NCI-H1436 (cell line): ENCODE data around the gene MGAT5B.
"Not testable (repeated sequence)": the region's sequence is repeated elsewhere in the genome, so short reads cannot be mapped to it uniquely, and the experiment has no call there.

Source experiments
- DNase-seq: peaks from one replicate; lab custom pipeline; 2025; lab: John Stamatoyannopoulos, UW

MGAT5B gene

DNA sequence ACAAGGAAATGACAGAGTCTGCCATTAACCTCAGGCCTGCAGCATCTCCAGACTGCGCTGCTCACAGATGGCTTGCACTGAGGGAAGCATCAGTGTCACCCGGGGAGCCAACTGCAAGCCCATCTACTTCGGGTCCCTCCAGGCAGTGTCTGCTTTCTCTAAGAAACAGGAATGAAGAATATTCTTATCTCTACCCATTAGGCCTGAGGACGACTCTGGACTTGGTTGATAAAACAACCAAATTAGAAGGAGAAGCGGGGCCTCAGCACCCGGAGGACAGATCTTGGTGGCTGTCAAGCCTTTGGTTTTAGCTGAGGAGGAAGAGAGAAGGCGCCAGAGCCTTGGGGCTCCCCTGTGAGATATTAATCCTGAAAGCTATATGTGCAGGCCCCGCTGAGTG, 19.5 kb upstream of the MGAT5B start:
- no peak for DNase-seq

DNA sequence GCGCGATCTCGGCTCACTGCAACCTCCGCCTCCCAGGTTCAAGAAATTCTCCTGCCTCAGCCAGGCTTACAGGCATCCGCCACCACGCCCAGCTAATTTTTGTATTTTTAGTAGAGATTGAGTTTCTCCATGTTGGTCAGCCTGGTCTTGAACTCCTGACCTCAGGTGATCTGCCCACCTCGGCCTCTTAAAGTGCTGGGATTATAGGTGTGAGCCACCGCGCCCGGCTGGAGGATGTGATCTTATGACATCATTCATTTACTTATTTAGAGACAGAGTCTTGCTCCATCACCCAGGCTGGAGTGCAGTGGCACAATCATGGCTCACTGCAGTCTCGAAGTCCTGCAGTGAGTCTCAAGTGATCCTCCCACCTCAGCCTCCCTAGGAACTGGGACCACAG, 19.0 kb upstream of the MGAT5B start:
- DNase-seq: not testable (repeated sequence)

DNA sequence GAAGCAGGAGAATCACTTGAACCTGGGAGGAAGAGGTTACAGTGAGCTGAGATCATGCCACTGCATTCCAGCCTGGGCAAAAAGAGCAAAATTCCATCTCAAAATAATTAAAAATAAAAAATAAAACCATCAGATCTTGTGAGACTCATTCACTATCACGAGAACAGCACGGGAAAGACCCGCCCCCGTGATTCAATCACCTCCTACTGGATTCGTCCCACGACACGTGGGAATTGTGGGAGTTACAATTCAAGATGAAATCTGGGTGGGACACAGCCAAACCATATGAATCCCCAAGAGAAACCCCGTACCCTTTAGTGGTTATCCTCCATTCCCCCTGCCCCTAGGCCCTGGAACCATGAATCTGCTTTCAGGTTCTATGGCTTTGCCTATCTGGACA, 15.4 kb upstream of the MGAT5B start:
- DNase-seq: no peak

DNA sequence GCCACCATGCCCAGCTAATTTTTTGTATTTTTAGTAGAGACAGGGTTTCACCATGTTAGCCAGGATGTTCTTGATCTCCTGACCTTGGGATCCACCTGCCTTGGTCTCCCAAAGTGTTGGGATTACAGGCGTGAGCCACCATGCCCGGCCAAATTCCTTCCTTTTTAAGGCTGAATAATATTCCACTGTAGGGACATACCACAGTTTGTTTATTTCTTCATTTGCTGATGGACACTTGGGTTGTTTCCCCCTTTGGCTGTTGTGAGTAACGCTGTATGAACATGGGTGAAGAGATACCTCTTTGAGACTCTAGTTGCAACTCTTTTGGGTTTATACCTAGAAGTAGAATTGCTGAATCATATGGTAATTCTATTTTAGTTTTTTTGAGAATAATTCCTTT, 13.1 kb upstream of the MGAT5B start:
- no peak for DNase-seq

DNA sequence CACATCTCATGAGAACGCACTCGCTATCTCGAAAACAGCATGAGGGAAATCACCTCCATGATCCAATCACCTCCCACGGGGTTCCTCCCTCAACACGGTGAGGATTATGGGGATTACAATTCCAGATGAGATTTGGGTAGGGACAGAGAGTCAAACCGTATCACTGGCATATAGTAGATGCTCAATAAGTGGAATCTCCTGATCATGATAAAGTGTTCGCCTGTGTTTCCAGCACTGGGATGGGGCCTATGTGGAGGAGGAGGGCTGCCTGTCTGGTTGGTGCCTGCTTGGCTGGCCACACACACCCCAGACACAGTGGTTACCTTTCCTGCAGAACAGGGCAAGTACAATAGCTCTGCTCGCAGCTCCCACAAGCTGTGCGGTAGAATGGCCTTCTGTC, 6.1 kb upstream of the MGAT5B start:
- no peak for DNase-seq

DNA sequence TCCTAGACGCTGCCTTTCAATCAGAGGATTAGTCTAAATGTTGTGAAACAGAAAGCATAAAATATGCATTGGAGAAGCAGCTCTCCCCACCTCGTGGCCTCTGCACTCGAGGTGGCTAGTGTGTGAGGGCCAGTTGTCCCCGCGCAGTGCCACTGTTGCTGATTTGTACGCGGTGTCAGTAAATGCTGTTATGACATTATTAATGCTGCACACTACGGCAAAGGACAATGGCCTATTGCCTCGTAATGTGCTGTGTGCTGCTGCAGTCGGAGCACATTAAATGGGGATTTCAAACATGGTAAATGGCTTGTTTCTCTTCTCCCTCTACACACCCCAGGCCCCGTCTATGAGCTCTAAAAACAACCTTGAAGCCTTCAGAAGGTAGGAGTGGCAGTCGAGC, 5.7 kb upstream of the MGAT5B start:
- no peak for DNase-seq

DNA sequence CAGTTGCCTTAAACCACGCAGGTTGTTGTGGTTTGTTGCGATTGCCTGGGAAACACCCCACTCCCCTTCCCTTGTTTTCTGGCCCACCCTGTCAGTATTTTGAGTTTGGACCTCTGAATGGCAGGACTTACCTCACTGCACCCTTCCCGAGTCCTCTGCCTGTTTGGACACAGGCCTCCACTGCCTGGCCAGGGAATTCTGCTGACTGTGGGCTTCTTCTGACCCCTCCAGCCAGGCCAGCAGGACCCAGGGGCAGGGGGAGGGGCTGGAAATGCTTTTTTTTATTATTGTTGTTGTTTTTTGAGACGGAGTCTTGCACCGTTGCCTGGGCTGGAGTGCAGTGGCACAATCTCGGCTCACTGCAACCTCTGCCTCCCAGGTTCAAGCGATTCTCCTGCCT, 4.2 kb upstream of the MGAT5B start:
- no peak for DNase-seq

DNA sequence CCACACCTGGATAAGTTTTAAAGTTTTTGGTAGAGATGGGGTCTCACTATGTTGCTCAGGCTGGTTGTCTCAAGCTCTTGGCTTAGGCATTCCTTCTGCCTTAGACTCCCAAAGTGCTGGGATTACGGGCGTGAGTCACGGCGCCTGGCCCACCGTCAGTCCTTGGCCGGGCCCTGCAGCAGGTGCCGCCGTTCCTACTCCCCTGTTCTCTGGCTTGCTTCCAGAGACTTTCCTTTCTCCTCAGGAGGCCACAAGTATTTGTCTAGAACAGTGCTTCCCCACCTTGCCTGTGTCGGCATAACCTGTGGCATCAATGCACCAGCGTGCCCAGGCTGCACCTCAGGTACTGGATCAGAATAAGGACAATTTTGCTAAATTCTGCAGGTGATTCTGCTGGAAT, 3.0 kb upstream of the MGAT5B start:
- DNase-seq: no peak

DNA sequence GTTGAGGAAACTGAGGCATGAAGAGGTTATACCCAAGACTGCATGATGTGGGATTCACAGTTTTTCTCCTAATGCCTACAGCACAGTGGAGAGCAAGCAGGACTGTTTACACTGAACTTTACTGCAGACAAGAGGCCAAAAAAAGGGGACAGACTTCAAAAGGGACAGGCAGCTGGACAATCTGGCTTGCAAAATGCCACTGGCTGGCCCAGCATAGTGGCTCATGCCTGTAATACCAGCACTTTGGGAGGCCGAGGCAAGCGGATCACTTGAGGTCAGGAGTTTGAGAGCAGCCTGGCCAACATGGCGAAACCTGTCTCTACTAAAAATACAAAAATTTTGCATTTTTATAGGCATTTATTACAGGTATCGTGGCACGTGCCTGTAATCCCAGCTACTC, 2.0 kb upstream of the MGAT5B start:
- DNase-seq: no peak

DNA sequence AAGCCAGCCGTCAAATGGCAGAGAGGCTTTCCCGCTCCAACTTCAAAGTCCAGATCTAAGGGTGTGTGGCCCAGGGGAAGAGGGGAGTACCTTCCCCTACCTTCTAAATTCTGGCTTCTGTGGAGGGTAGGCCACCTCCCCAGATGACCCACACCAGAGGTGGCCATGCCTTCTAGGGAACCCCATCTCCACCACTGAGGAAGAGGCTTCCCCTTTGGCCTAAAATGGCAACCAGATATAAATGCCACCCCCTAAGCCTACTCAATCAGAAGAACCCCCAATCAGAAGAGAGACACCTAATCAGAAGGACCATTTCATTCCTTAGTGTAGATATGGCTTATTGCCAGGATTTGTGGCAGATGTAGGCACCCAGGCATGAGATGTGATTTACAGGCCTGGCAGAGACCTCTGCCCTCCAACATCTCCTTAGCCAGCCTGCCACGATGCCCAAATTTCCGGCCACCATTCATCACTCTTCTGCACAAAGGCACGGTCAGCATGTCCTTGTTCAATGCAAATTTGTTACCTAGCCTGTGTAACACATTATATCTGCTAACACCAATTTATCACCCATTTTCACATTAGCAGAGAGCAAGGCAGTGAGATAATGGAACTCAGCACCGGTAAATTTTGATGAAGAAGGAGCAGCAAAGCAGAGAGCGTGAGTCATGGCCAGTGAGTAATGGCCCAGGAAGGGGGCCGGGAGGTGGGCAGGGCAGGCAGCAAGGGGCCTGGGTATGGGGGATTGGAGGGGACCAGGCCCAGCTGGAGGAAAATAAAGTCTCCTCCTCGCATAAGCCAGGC, 1.2 kb upstream of the MGAT5B start:
- DNase-seq: no peak

DNA sequence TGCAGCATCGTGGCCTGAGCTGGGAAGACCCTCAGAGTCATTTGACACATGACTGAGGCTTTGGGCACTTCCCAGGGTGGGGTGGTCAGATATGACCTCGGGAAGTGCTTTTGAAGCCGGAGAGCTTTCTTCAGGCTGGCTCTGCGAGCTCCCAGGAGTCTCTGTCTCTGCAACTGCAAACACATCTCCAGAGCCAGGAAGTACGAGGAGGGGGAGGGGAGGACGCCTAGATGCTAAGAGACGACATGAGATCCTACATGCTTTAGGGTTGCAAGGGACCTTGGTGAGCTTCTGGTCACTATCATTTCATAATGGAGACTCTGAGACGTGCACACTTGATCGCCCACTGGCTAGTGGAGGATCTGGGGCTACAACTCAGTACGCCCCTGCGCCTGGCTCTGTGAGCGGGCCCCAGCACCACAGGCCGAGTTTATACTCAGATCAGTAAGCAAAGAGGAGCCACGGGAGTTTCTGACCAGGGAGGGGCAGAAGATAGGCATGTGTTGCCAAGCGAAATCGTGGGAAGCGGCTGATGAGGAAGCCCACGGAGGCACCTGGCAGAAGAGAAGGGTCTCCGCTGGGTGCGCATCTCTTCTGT, 527 bp upstream of the MGAT5B start:
- no peak for DNase-seq

DNA sequence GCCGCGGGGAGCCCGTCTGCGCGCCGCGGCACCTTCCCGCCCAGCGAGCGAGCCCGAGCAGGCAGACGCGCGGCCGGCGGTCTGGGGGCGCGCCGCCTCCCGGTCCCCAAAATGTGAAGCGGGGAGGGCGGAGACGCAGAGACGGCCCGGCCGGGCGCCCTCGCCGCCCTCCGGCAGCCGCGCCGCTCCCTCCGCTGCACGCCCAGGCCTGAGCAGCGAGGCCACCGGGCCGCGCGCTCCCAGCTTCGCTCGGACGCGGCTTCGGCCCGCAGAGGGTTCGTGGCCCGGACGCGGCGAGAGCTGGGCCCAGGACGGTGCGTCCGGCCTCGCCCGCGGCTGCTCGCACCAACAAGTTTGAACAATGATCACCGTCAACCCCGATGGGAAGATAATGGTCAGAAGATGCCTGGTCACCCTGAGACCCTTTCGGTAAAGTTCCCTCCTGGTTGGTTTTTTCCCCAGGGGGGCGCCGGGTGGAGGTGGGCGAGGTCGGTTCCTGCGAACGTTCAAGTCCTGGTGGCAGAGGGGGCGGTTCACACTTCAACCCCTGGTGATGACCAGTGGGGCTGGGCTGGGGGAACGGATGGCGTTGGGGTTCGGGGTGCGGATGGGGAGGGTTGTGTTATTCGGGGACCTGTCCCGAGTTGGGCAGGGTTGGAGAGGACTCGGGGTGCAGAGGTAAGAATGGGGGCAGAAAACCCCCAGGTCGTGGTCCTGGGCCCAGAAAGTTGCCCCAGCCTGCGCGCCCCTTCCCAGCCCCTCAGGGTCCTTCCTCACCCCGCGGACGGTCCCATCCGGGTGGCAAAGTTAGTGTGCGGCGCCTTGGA, 678 bp downstream of the MGAT5B start:
- DNase-seq: no peak

DNA sequence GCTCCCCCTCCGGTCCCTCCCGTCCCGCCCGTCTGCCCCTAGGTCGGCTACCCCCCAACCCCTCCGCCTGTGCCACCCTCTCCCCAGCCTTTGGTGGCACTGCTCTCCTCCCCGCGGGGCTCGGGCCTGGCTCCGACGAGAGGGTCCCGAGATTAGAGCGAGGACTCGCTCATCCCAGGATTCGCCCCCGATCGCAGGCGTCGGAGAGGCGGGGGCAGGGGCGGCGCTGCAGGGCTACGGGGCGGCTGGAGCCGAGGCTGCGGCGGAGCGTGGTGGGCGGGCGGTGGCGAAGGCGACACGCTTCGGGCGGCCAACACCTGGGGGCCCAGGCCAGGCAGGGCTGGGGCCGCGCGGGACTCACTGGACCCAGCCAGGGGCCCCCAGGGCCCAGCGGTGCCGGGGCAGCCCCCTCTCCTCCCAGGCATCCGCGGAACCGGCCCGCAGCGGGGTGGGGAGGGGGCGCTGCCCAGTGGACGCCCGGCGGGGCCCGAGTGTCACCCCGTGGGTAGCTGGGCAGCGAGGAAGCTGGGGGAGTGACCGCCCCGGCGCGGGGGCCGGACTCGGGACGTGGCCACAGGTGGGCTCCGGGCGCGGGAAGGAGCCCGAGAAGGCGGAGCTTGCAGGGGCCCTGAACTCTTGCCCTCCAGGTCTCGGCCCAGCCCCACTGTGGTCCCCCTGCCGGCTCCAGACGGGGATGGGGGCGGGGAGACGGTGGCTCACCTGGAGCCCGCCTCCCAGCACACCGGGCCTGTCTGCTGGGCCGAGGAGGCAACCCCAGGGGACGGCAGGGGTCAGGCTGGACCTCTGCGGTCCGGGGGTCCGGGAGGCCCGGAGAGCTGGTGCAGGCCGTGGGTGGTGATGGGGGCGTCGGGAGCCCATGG, 1.5 kb downstream of the MGAT5B start:
- no peak for DNase-seq

DNA sequence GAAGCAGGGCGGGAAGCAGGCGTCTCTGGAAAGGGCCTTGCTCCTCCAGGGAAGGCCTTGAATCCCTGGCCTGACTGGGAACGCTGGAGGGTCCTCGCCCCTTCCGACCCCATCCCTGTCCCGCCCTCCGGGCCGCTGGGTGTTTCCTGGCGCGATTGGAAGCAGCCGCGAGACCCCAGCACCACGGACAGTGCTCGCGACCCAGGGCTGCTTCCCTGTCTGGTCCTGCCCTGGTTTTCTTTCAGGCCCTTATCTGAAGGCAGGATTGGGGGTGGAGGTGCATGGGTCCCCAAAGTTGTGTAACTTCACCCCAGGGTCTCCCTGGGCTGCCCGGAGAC, 2.1 kb downstream of the MGAT5B start:
- no peak for DNase-seq

DNA sequence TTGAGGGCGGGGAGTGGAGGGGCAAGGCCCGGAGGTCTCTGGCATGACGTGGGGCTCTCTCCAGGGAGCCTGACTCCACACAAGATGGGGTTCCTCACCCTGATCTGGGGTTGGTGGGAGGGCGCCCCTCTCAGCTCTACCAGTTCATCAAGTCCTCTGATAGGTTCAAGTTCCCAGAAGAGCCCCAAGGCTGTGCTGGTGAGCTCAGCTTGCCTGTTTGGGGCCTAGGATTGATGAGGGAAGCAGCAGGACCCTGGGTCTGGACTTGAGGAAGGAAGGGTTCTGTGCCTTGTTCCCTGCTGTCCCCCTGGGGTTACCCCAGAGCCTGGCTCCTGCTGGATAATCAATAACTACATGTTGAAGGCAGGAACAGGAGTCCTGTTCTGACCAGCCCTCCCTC, 3.5 kb downstream of the MGAT5B start:
- no peak for DNase-seq

DNA sequence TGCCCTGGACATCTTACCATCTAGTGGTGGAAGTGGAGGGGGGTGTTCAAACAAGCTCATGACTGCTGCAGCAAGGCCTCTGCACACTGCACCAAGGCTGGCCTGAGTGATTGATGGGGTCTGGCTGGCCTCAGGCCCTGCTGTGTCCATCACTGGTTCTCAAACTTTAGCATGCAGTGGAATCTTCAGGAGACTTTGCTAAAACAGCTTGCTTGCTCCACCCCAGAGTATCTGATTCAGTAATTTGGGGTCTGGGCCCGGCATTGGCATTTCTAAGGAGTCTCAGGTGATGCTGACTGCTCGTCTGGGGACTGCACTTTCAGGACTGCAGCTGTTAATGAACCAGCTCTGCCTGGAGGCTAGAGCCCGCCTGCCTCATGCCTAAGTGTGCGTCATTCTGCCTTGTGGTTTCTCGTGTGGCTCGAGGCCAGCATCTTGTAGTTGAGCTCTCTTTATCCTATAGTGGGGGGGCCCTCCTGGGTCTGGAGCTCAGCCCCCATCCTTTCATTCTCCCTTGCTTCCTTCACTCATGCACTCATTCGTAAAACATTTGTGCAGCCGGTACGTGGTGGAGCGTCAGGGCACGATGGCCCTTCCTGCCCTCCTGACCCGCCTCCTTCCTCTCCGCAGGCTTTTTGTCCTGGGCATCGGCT, 4.1 kb downstream of the MGAT5B start:
- no peak for DNase-seq

DNA sequence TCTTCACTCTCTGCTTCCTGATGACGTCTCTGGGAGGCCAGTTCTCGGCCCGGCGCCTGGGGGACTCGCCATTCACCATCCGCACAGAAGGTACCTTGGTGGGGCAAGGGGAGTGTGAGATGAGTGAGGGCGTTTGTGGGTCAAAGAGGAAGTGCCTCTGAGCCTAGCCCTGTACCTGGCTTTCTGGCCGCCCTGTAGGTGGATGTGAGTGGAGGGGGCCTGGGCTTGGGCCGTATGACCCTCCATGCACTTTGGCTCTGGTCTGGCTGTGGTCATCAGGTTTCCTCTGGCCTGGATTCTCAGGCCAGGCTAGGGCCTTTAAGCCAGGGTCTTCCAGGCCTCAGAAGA, 4.6 kb downstream of the MGAT5B start:
- DNase-seq: no peak

DNA sequence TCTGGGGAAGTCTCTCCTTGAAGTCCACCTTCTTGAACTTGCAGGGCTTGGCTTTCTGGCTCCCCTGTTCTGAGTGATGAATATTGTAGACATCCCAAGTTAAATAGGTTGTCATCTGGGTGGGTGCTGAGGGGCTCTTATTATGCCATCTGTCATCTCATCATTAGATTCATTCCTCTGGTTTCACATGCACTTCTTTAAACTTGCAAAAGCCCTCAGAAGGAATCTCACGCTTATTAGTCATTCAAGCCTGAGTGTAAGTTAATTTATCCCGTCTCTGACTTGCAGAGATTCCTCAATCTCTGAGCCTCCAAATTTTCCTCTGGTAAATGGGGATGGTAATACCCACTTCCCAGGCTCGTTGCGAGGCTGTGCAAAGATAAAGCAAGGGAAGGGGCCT, 5.7 kb downstream of the MGAT5B start:
- no peak for DNase-seq

DNA sequence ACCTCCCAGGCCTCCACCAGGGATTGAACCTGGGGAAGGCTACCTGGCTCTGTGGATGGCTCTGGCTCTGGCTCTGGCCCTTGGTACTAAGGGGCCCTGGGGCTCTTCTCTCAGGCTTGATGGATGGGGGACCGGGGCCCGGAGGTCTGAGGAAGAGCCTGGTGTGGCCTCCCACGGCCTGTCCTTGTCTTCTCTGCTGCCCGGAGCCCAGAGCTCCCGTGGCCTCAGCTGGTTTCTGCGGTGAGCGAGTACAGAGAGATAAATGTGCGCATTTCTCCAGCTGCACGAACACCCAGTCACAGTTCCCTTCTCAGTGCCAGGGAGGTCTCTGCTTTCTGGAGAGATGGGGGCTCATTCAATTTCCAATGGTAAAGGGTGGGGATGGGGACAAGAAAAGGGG, 9.2 kb downstream of the MGAT5B start:
- no peak for DNase-seq

DNA sequence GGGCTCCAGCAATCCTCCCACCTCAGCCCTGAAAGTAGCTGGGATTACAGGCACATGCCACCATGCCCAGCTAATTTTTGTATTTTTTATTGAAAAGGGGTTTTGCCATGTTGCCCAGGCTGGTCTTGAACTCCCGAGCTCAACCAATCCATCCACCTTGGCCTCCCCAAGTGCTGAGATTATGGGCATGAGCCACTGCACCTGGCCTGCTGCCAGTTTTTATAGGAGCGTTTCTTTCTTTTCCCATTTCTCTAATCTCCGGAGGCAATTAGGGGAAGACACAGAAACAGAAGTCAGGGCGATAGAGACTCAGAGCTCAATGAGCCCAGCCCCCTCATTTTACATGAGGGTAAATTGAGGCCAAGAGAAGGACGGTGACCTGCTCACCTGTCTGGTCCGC, 10.4 kb downstream of the MGAT5B start:
- no peak for DNase-seq

DNA sequence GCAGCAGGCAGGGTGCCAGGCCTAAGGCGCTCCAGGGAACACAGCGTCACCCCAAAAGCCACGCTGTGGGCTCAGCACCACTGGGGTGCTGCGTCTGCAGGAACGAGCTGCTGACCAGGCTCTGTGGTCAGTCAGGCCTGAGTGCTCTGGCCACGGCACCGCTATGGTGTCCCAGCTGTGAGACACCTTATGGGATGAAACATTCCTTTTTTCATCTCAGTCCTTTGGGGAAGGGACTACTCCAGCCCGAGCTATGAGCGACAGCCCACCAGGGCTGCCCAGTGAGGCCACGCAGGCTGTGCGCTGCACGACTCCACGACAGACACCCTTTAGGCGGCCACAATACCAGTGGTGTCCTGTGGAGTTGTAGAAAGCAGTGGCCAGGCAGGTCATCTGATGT, 11.1 kb downstream of the MGAT5B start:
- no peak for DNase-seq

DNA sequence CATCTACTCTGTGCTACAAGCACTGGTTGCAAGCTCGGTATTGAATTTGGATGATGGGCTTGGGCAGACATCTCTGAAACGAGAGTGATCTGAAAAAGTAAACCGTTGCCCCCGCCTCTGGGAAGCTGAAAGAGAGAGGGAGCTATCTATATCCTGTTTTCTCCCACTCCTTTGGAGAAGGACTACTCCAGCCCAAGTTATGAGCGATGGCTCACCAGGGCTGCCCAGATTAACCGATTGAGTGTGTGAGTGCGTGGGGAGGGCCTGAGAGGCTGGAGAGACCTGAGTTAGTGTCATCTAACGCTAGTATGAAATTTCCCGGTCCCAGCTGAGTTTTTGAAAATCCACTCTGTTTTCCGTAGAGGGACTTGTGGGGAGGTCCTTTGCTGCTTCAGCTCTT, 11.5 kb downstream of the MGAT5B start:
- no peak for DNase-seq
